GM19328 (cell line): ENCODE measurements around the gene HTRA3.

Experiments
- ATAC-seq: cut with Tn5 transposase; IDR thresholded peaks from one replicate; pipeline ENCODE4 v1.9.1; 2021; ENCODE audit warnings: mild to moderate bottlenecking, moderate library complexity; ENCODE audit not compliant: unreplicated experiment

The HTRA3 gene

GRCh38 chr4:8278421-8279287 is 9.1 kb downstream of the HTRA3 start:
- no peak for ATAC-seq

- no peak for ATAC-seq
These were observed 10.0 kb downstream of the HTRA3 start for GRCh38 chr4:8279321-8280157.

GRCh38 chr4:8280158-8280875 is 10.8 kb downstream of the HTRA3 start:
- no peak for ATAC-seq

GRCh38 chr4:8280876-8281440 is 11.4 kb downstream of the HTRA3 start:
- ATAC-seq = no peak

DNA sequence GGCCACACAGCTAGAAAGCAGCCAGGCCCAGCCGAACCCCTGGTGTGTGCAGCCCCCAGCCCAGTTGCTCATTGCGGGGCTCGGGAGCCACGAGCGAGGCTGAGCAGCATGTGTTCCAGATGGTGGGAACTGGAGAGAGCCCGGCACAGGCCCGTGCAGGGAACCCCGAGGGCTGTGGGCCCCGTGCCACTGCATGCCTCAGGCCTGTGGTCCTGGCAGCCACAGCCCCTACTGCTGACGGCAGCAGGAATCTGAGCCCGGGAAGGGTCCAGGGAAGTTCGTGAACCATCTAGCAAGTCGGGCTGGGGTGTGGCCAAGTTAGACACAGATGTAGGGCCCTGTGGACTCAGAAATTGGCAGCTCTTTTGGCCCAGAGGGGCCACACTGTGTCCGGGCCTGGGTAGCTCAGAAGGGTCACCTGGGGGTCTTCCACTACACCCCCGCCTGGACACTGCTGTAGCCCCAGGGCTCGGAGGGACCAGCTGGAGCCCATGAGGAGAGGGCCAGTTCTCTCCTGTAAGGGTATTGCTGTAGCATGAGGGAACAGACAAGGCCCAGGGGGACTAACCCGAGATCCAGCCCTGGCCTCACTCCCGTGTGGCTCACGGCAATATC is 12.1 kb downstream of the HTRA3 start:
- no peak for ATAC-seq

GRCh38 chr4:8282134-8282641 is 12.6 kb downstream of the HTRA3 start:
- ATAC-seq = no peak

GRCh38 chr4:8282742-8283141 is 13.2 kb downstream of the HTRA3 start:
- ATAC-seq = no peak

GRCh38 chr4:8283161-8283560 is 13.6 kb downstream of the HTRA3 start:
- ATAC-seq = no peak

GRCh38 chr4:8283631-8284121 is 14.1 kb downstream of the HTRA3 start:
- no peak for ATAC-seq

- ATAC-seq = no peak
These were observed 14.8 kb downstream of the HTRA3 start for GRCh38 chr4:8284391-8284790.

- ATAC-seq = no peak
These were observed 15.8 kb downstream of the HTRA3 start for GRCh38 chr4:8285143-8285975.

- ATAC-seq = no peak
These were observed 16.6 kb downstream of the HTRA3 start for GRCh38 chr4:8285976-8286718.

GRCh38 chr4:8286719-8287342 is 17.3 kb downstream of the HTRA3 start:
- no peak for ATAC-seq

- ATAC-seq = no peak
These were observed 18.1 kb downstream of the HTRA3 start for GRCh38 chr4:8287343-8288280.

GRCh38 chr4:8289151-8289750 is 19.7 kb downstream of the HTRA3 start:
- no peak for ATAC-seq

DNA sequence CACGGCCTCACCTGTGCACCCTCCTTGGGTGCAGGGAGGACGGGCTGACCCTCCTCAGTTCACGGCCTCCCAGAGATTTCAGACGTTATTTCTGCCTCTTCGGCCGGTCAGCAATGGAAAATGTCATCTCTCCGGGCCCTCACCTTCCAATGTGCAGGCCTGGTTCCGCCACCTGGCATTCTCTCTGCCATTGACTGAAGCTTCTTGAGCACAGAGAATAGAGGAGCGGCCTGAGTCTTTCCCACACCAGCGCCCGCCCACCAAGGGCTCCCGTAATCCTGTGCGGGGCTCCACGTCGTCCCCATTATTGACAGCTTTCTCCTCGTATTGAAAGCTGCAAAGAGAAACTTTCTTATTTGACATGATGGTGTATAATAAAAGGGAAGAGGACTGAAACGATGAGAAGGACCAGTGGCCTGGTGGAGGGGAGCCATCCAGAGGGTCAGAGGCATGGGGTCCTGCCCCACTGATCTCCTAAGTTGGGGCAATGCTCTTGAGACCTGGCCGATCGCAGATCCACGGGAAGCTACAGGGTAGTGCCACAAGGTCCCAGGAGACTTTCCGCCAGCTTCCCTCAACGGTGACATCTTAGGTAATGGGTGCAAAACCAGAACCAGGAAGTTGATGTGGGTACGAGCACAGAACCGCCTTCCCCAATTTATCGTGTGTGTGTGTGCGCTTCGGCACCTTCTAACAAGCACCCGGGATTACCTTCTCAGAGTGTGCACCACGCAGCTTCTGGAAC is 20.6 kb downstream of the HTRA3 start:
- ATAC-seq = no peak
